Camera-type eye (tissue), 1 donor: ENCODE results near the gene C22orf39. TPM values are rescaled to one million over a fixed set of nuclear protein-coding genes. Genes with fewer than 3 reads are reported as not detected.

ENCODE experiments used
- total RNA-seq: library from RNA; depleted of rRNA; stranded (reverse); fragments of >200 nt; gene quantifications from one replicate; pipeline ENCODE4 v1.2.3, GENCODE V29; 2014

Gene C22orf39
- 58.8 TPM for total RNA-seq

DNA sequence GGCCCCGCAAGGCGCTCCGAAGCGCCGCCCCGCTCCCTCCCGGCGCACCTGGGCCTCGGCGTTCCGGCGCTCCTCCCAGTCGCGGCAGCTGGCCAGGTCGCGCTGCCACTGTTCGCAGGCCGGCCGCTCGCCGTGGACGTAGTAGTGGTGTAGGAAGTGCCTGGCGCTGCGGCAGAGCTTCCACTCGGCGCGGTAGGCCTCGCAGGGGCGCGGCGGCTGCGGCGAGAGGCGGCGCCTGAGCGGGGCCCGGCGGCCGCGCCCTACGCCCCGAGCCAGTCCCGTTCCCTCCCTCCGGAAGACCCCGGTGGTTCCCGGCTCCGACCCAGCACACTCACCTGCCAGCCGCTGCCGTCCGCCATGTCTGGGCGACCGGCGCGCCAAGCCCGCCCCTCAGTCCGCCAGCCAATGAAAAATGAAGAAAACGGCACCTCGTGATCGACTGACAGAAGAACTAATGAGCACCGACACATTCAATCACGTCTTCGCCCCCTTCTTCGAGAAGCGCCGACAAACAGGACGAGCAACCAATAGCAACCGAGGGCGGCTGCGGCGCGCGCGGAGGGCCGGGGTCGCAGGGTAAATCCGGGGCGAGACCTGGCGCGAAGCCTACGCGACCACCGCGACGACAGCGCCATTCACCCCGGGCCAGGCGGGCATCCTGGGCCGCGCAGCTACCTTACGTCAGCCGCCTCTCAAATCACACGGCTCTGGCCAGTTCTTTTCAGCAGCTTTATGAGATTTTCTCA is at the start of gene C22orf39:
TSS of gene C22orf39 (minus strand) at position 382 of the 746 bp plus-strand sequence. CDS start at position 359, 23 bp downstream.

DNA sequence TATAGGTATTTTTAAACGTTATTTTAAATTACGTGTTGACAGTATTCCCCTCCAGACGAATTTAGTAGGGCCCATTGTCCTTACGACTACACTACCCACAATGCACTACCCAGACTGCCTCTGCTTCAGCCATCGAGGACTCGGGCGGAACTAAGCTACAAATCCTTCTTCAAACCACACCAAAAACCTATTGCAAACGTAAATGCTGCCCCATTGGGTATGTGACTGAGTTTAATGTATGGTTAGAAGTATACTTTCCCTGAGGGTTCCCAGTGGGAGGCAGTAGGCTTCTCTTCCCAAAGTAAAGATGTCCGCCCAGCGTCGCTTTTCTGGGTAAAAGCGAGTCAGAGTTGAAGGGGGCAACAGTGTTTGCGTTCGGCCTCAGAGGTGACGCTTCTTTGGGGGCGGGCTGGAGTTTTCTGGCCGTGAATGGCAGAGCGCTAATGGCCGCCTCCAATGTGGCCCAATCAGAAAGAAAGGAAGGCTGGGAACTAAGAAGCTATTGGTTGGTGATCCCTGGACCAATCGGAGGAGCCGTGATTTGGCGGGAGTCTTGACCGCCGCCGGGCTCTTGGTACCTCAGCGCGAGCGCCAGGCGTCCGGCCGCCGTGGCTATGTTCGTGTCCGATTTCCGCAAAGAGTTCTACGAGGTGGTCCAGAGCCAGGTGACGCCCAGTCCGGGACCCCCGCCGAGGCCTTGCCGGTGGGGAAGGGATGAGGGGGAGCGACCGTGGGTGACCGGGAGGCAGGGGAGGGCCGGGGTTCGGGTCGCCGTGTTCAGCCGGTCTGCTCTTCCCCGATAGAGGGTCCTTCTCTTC is 32.1 kb upstream of the C22orf39 start, which contains the start of gene CDC45:
TSS of gene CDC45 (plus strand) at position 566 of the 818 bp plus-strand sequence. CDS start at position 615, 49 bp downstream.

GRCh38 chr22:19478901-19479354 is 31.4 kb upstream of the C22orf39 start, which contains the start of gene UFD1:
TSS of gene UFD1 (minus strand) at chr22:19479193. CDS start at chr22:19479085, 108 bp downstream.

DNA sequence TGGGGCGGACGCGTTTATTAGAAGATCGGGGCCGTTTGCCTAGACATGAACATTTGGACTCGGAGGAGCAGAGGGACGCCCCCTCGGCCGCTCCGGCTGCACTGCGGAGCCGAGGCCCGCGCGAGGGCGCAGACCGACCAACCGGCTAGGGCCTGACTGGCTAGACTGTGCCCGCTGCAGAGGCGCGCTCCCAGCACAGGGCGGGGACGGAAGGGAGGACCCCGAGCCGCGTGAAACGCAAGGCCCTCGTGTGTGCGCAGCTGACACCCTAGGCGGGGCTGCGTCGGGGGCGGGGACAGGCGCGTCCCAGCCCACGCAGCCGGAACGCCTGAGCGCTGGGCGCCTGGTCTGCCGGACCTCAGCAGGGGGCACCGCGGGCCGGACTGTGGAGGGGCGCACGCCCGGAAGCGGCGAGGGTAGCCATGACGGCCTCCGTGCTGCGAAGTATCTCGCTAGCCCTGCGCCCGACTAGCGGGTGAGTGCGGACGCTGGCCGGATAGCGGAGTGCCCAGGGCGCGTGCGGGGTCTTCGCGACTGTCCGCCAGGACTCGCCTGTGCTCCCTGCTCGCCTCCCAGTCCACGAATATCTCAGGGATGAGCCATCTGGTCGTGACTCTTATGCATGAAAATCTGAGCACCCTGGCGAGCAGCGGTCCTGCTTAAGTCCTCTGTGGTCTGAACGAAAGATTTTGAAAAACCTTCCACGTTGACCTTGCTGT is 15.2 kb downstream of the C22orf39 start, which contains the start of gene MRPL40:
TSS of gene MRPL40 (plus strand) at position 413 of the 719 bp plus-strand sequence. CDS start at position 423, 10 bp downstream.

GRCh38 chr22:19431649-19432132 is 15.8 kb downstream of the C22orf39 start, which contains the start of gene HIRA:
TSS of gene HIRA (minus strand) at chr22:19431733. CDS start at chr22:19431476, 257 bp downstream.

Other genes with a start within 250 kb of the C22orf39 start
- gene CLTCL1, start 156.0 kb downstream of the C22orf39 start, total RNA-seq = 21.1 TPM
- 21.3 TPM for gene HIRA, start 16.0 kb downstream of the C22orf39 start, total RNA-seq
- gene MRPL40, start 15.2 kb downstream of the C22orf39 start, total RNA-seq = 23.1 TPM
- gene UFD1, start 31.5 kb upstream of the C22orf39 start, total RNA-seq = 27.4 TPM
- 5.6 TPM for gene CDC45, start 32.2 kb upstream of the C22orf39 start, total RNA-seq
- gene CLDN5, start 76.7 kb upstream of the C22orf39 start, total RNA-seq = 74.5 TPM